A549 treated with AZD2906 at 1 μM for 4 hours (cell line): ENCODE results near the gene MCM3. TPM values are rescaled to one million over a fixed set of nuclear protein-coding genes. Genes with fewer than 3 reads are reported as not detected.

ENCODE experiments used
- total RNA-seq: library from RNA; stranded (reverse); fragments of 200-300 nt; extraction: Qiagen RNA extraction; gene quantifications from 5 replicates; pipeline ENCODE4 v1.2.3, GENCODE V29; 2022

MCM3 gene
- 71.3 to 86.5 TPM (median 75.7 TPM) in 5 replicates for total RNA-seq

DNA sequence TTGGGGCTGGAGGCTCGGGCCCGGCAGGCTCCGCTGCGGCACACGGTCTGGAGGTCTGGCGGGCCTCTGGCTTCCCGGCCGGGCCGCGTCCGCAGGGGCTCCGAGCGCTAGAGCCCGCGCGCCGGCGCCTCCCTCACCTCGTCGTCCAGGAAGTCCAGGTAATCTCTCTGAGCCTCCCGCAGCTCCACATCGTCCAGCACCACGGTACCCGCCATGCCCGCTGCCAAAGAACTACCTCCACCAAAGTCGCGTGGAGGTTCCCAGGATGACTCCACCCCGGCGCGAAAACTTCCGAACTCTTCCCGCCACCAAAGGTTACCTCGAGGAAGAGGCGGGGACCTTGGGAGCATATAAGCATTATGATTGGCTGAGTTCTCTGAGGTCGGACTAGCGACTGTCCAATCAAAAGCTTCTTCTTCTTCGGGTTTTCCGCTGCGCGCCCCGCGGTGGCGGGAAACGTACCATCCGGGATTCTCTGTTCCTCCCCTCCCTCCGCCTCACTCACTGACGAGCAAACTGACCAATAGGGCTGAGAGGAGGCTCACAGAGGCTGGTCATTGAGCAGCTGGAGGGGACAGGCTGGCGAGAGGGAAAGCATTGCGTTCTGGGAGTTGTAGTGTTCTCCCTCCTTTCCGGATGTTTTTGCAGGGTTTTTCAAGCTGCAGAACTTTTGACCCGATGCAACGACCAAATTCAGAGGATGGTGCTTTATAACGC lies at the start of gene MCM3:
Gene MCM3 (minus strand): TSS at position 283 of the 717 bp plus-strand sequence. CDS start 68 bp downstream, at position 215.

DNA sequence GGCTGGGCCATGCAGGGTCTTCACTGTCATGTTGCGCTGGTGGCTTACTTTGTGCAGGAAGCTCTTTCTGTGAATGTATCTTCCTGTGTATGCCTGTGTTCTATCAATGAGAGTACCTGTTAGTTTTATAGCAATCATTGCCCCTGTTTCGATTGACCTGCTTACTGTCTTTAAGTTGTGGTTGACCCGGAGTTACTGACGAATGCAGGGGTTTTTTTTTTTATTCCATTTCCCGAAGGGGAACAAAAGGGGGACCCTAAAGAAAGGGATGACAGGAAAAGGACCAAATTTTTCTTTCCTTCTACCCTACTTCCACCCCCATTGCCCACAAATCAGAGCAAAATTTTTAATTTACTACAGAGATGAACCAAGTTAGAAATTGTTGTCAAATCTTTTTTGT lies 40.1 kb downstream of the MCM3 start, which contains the start of gene IL17F:
Gene IL17F (minus strand): TSS at position 101 of the 400 bp plus-strand sequence. CDS start 71 bp downstream, at position 30.

Other genes starting within 250 kb of the MCM3 start
- not detected in 5 replicates for gene PKHD1, start 197.1 kb downstream of the MCM3 start, total RNA-seq
- not detected in 5 replicates for gene IL17A, start 98.4 kb downstream of the MCM3 start, total RNA-seq
- gene IL17F, start 40.2 kb downstream of the MCM3 start, total RNA-seq = not detected in 5 replicates
- 1.1 to 1.4 TPM (median 1.3 TPM) in 5 replicates for gene PAQR8, start 77.4 kb upstream of the MCM3 start, total RNA-seq
- 10.0 to 12.1 TPM (median 11.8 TPM) in 5 replicates for gene EFHC1, start 135.6 kb upstream of the MCM3 start, total RNA-seq